Activated T-cell treated with anti-CD3 and anti-CD28 coated beads, Interleukin-2, amount 50 U/mL, for 72 hours (primary cell): Measurements from ENCODE around the gene RASSF9. TPM values are rescaled to one million over a fixed set of nuclear protein-coding genes. Genes with fewer than 3 reads are reported as not detected.

Source experiments
- ATAC-seq, 2 donors: fragments of 150-1000 bp; cut with Tn5 transposase; replicated peaks in 1 of 2; 2 replicates each; pipeline ENCODE4 v1.10.0; 2021; ENCODE audit warnings: moderate library complexity in 2 of 2, mild to moderate bottlenecking in 1 of 2
- DNase-seq, 2 donors: peaks; one replicate each; pipeline ENCODE4 v3.0.0; 2021 to 2022; ENCODE audit warnings: mixed read lengths in 1 of 2
- H3K27ac Mint-ChIP-seq: one replicate; pipeline ENCODE4 v1.8.0; 2022; ENCODE audit warnings: mild to moderate bottlenecking, moderate library complexity, mixed read lengths
- H3K27me3 Mint-ChIP-seq: one replicate; pipeline ENCODE4 v1.8.0; 2022; ENCODE audit warnings: low read depth, mixed read lengths
- H3K36me3 Mint-ChIP-seq, 2 donors: one replicate each; pipeline ENCODE4 v1.8.0; 2022; ENCODE audit warnings: mixed read lengths in 2 of 2, mild to moderate bottlenecking in 1 of 2; ENCODE audit not compliant: insufficient read depth in 2 of 2
- H3K4me1 Mint-ChIP-seq: one replicate; pipeline ENCODE4 v1.8.0; 2022; ENCODE audit warnings: low read depth, mixed read lengths
- H3K4me3 Mint-ChIP-seq, 2 donors: one replicate each; pipeline ENCODE4 v1.8.0; 2022; ENCODE audit warnings: mild to moderate bottlenecking in 2 of 2, mixed read lengths in 2 of 2, moderate library complexity in 2 of 2
- H3K9me3 Mint-ChIP-seq, 2 donors: one replicate each; pipeline ENCODE4 v1.8.0; 2022; ENCODE audit warnings: mixed read lengths in 2 of 2
- total RNA-seq, 2 donors: library from RNA; stranded (reverse); gene quantifications; one replicate each; pipeline ENCODE4 v1.2.3, GENCODE V29; 2022

Gene RASSF9
- total RNA-seq, 2 donors from 2014 or later = not detected

DNA sequence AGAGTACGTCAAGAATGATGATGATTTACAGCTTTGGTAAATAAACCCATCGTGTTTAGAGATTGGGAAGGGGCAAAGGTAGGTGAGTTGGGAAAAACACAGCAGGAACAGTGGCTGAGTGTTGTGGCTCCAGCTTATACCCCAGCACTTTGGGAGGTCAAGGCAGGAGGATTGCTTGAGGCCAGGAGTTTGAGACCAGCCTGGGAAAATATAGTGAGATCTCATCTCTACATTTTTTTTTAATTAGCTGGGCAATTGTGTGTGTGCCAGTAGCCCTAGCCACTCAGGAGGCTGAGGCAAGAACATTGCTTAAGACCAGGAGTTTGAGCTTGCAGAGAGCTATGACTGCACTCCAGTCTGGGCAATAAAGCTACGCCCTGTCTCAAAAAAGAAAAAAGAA, 77.1 kb downstream of the RASSF9 start:
- DNase-seq = no peak
- ATAC-seq = no peak
- Mint-ChIP-seq H3K4me1 (no peaks in the 10 kb centered on the region), H3K36me3 (no peaks in the 10 kb centered on the region), H3K9me3 (peaks cover 5 to 9% of the 10 kb centered on the region in 2 donors), H3K27me3 (no peaks in the 10 kb centered on the region), H3K4me3 (no peak overlapping the region), H3K27ac (no peak overlapping the region)

DNA sequence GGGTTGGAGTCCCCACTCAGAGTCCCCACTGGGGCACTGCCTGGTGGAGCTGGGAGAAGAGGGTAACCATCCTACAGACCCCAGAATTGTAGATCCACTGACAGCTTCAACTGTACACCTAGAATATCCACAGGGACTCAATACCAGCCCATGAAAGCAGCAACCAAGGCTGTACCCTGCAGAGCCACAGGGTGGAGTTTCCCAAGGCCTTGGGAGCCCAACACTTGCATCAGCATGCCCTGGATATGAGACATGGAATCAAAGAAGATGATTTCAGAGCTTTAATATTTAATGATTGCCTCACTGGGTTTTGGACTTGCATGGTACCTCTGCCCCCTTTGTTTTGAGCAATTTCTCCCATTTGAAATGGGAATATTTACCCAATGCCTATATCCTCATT, 80.4 kb downstream of the RASSF9 start:
- H3K27me3 Mint-ChIP-seq = no peaks in the 10 kb centered on the region
- no peaks in the 10 kb centered on the region for H3K4me1 Mint-ChIP-seq
- no peak for DNase-seq
- H3K9me3 Mint-ChIP-seq = peaks cover 5 to 9% of the 10 kb centered on the region in 2 donors
- H3K36me3 Mint-ChIP-seq = no peaks in the 10 kb centered on the region
- H3K4me3 Mint-ChIP-seq = no peak overlapping the region
- no peak for ATAC-seq
- H3K27ac Mint-ChIP-seq = no peak overlapping the region

Other genes starting within 250 kb of the RASSF9 start
- gene NTS, start 37.9 kb upstream of the RASSF9 start, total RNA-seq = not detected